Measurements from ENCODE around the gene C5orf58.

Gene C5orf58

DNA sequence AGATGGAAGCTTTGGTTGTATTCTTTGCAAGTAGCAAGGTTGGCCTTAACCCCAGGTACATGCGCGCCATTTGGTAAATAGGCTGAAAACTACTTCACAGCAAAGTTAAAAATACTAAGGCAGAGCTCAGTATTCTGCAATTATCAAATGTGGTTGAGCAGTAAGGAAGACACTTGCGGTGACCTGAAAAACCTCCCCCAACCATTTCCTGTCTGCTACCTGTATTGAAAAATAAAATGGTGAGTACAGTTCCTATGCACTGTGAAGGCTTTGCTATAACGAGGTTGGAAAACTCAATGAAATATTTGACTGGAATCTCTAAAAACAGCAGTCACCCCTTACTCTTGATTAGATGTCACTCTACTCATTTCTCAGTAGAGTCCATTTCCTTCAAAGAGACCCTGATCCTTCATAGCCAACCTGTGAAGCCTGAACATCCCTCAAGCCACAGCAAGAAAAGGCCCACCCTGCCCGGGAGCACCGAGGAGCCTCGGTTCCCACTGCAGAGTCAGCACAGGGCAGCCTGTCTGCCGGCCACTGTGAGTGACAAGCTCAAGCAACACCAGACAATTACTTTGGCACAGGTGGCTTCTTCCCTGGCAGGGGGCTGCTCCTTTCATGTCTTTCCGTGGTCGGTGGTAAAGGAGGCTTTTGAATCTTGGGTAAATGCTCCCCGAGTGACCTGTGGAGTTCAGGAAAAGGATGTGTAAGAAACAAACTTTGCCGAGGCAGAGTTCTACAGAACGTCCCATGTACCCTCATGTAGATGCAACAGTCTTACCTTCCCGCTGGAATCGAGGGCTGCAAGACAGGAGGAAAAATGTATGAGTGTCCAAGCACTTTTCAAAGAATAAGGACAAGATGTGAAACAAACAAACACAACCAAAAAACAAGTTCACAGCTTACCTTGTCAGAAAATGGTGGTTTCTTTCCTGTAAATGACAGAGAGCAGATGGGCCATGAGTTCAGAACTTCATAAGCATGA, 29.6 kb downstream of the C5orf58 start:
- TF ChIP-seq, protein P1, sequence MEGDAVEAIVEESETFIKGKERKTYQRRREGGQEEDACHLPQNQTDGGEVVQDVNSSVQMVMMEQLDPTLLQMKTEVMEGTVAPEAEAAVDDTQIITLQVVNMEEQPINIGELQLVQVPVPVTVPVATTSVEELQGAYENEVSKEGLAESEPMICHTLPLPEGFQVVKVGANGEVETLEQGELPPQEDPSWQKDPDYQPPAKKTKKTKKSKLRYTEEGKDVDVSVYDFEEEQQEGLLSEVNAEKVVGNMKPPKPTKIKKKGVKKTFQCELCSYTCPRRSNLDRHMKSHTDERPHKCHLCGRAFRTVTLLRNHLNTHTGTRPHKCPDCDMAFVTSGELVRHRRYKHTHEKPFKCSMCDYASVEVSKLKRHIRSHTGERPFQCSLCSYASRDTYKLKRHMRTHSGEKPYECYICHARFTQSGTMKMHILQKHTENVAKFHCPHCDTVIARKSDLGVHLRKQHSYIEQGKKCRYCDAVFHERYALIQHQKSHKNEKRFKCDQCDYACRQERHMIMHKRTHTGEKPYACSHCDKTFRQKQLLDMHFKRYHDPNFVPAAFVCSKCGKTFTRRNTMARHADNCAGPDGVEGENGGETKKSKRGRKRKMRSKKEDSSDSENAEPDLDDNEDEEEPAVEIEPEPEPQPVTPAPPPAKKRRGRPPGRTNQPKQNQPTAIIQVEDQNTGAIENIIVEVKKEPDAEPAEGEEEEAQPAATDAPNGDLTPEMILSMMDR (conservative IDR thresholded peaks at IDR 0.05; ENCODE audit: control insufficient read depth, insufficient read depth, low read depth, low read length): no peak
- no peak for DNase-seq (ENCODE audit: low read depth)
- no peak overlapping the region for H3K4me3 ChIP-seq (ENCODE audit: control insufficient read depth, low read depth, low read length)

DNA sequence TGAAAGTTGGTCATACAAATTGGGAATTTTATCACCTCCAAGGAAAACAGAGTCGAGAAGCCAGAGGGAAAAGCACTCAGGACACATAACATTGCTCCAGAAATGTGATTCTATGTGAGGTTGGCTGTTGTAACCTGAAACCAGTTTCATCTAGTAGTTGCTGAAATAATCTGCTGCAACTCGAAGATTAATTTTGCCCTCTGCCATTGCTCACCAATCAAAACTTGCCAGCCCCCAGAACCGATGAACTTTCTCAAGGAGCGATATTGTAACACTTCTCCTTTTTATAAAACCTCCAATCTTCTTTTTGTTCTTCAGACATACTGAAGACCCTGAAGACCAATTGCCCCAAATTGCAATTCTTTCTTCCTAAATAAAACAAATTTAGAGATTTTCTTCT, 31.1 kb downstream of the C5orf58 start:
- DNase-seq (ENCODE audit: low read depth): no peak
- no peak overlapping the region for H3K4me3 ChIP-seq (ENCODE audit: control insufficient read depth, low read depth, low read length)
- TF ChIP-seq, protein P1 (conservative IDR thresholded peaks at IDR 0.05; ENCODE audit: control insufficient read depth, insufficient read depth, low read depth, low read length): no peak

DNA sequence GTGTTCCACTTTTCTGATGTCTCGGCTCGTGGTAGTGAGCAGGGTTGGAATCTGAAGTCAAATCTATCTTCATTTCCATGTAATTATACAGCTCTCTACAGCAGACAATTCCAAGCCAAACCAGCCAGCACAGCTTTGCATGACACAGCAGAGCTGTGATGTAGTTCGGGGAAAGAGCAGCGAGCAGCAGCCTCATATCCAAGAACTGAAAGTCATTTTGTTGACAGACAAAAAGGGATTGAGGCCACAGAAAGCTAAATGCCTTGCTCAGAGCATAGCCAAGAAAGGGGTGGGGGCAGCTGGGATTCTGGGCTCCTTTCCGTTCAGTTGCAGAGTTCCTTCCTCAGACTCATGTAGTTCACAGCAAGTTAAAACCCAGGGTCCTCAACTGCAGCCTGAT, 32.7 kb downstream of the C5orf58 start:
- peak; percentile 40 for DNase-seq (ENCODE audit: low read depth)
- H3K4me3 ChIP-seq (ENCODE audit: control insufficient read depth, low read depth, low read length): no peak overlapping the region
- TF ChIP-seq, protein P1 (conservative IDR thresholded peaks at IDR 0.05; ENCODE audit: control insufficient read depth, insufficient read depth, low read depth, low read length): no peak

DNA sequence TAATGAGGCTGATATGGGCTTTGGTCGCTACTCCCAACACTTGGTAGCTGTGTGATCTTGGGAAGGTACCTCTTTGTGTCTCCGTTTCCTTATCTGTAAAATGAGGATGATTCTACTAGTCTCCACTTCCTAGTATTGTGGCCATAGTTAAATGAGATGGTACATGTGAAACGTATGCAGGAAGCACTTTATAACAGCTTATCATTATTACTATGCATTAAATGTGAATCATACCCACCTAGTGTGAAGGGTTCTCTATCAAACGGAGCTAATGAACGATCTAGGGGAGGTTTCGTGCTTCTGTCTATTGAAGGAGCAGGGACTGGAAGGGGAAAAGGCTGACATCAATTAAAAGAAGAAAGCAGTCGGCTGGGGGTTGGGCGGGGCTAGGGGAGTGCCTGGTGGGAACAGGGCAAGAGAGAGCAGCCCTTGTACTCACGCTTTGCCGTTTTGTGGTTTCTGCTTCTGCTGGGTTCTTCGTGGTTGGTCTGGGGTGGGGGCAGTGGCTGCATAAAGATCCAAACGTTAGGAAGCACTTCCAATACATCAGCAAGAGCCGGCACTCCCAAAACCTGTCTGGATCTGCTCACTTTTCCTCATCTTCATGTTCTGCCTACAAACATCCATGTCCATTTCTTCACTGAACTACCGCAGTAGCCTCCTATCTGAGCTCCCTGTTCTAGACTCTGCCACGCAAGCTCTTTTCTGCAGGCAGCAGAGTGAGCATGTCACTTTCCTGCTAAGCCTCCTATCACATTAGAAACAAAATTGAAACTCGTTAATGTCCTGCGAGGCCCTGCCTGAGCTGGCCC, 34.0 kb downstream of the C5orf58 start:
- no peak overlapping the region for H3K4me3 ChIP-seq (ENCODE audit: control insufficient read depth, low read depth, low read length)
- DNase-seq (ENCODE audit: low read depth): no peak
- TF ChIP-seq, protein P1 (conservative IDR thresholded peaks at IDR 0.05; ENCODE audit: control insufficient read depth, insufficient read depth, low read depth, low read length): no peak

DNA sequence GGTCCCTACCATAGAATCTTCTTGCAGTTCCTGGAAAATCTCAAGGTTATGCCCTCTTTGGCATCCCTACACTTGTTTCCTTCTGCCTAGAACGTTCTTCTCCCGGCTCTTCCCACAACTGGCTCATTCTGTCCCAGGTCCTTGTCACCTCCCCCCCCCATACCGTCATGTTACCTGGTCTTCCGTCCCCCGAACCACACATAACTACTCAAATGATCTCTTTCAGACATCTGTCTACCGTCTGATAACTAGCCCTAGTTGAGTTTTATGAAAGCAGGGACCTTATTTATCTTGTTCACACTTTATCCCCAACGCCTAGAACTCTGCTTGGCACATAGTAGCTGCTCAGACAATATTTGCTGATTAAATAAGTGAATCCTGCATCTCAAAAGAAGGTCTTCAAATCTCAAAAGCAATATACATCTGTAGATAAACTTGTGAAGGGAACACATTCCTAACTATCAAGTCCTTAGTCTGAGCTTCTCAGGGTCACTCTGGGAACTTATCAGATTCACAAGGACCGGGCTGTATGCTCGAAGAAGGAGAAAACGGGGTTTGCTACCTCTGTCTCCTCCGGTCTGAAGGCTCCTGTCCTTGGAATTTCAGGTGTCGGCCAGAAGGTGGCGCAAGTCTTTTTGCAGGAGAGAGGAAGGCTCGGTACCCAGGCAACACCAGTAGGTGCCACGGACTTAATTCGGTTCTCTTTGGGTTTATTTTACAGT, 34.8 kb downstream of the C5orf58 start:
- H3K4me3 ChIP-seq (ENCODE audit: control insufficient read depth, low read depth, low read length): no peak overlapping the region
- TF ChIP-seq, protein P1 (conservative IDR thresholded peaks at IDR 0.05; ENCODE audit: control insufficient read depth, insufficient read depth, low read depth, low read length): peak; percentile 90
- peak; percentile 77 for DNase-seq (ENCODE audit: low read depth)

DNA sequence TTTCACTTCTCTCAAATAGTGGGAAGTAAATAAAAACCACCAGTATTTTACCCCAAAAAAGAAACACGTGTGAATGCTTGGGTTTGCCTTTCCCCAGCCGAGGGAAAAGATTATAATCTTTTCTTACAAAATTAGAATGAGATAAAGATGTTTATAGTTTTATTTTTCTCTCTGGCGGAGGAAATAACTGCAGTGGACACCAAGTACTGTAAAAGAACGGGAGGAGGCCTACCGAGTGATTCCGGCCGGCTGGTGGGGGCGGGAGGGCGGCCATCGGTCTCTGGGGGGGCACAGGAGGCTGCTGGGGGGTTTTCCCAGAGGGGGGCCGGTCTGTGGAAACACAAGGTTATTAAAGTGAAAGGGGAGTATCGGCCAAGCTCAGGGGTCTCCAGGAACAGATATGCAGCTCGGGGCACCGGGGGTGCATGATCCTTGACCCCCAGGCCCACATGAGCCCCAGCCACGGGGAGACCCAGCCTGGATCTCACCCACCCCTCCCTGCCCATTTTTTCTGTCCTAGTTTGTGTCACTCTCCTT, 35.4 kb downstream of the C5orf58 start:
- no peak overlapping the region for H3K4me3 ChIP-seq (ENCODE audit: control insufficient read depth, low read depth, low read length)
- TF ChIP-seq, protein P1 (conservative IDR thresholded peaks at IDR 0.05; ENCODE audit: control insufficient read depth, insufficient read depth, low read depth, low read length): no peak
- DNase-seq (ENCODE audit: low read depth): no peak

Measured in fibroblast of mammary gland (primary cell).